H1 (cell line): ENCODE measurements around the gene BCAS2. TPM values are rescaled to one million over a fixed set of nuclear protein-coding genes. Genes with fewer than 3 reads are reported as not detected.

Experiments used
- CTCF ChIA-PET: fragments of 300-600 bp; sonication (Branson Sonifier 250); formaldehyde crosslinking; loops from one replicate; lab custom pipeline; 2021; ENCODE audit not compliant: partially characterized antibody; lab: Charles Lee
- POLR2A ChIA-PET: fragments of 300-600 bp; sonication (Branson Sonifier 250); formaldehyde crosslinking; loops from one replicate; lab custom pipeline; 2021; ENCODE audit warnings: inconsistent platforms; ENCODE audit not compliant: partially characterized antibody; lab: Charles Lee
- DNase-seq, 2 experiments: peaks; one replicate each; pipeline versions ENCODE4 v3.0.0 to v3.0.0-alpha.2; 2010 to 2022; ENCODE audit warnings: low spot score in 2 of 2, low read depth in 1 of 2, mixed read lengths in 1 of 2
- FAIRE-seq: peaks from 2 replicates; lab custom pipeline; 2011; peaks lifted over from hg19 to GRCh38; lab: Jason Lieb, UNC
- H2AFZ ChIP-seq: 2 replicates; pipeline ENCODE4 v1.8.1; 2012; ENCODE audit warnings: low read length, inconsistent platforms
- H2AK5ac ChIP-seq: 2 replicates; pipeline ENCODE4 v1.6.1; 2013; ENCODE audit warnings: low read depth, low read length
- H2BK120ac ChIP-seq: replicated peaks from 2 replicates; pipeline ENCODE3; 2013; ENCODE audit warnings: low read depth, low read length, inconsistent platforms
- H2BK12ac ChIP-seq: 2 replicates; pipeline ENCODE4 v1.6.1; 2013; ENCODE audit warnings: low read depth, low read length
- H2BK15ac ChIP-seq: 2 replicates; pipeline ENCODE4 v1.6.1; 2013; ENCODE audit warnings: low read length
- H2BK20ac ChIP-seq: 2 replicates; pipeline ENCODE4 v1.6.1; 2013; ENCODE audit warnings: low read length
- H2BK5ac ChIP-seq: 2 replicates; pipeline ENCODE4 v1.6.1; 2013; ENCODE audit warnings: low read depth, low read length
- H3K14ac ChIP-seq: 2 replicates; pipeline ENCODE4 v1.6.1; 2013; ENCODE audit warnings: inconsistent platforms; ENCODE audit not compliant: insufficient read length
- H3K18ac ChIP-seq: 2 replicates; pipeline ENCODE4 v1.6.1; 2013; ENCODE audit warnings: low read length; ENCODE audit errors: extremely low read depth
- H3K23ac ChIP-seq: 2 replicates; pipeline ENCODE4 v1.6.1; 2013; ENCODE audit warnings: inconsistent platforms; ENCODE audit not compliant: insufficient read length
- H3K23me2 ChIP-seq: 2 replicates; pipeline ENCODE4 v1.6.1; 2013; ENCODE audit warnings: low read depth, low read length
- H3K27ac ChIP-seq: 2 replicates; pipeline ENCODE4 v1.6.1; 2011; ENCODE audit warnings: low read depth, low read length, inconsistent platforms
- H3K27me3 ChIP-seq, 4 experiments: replicated peaks in 1 of 4; 1 replicate in 1 of 4; 2 replicates in 3 of 4; pipeline versions ENCODE4 v1.6.1 to v1.8.1; 2011 to 2013; ENCODE audit warnings: low read length in 3 of 4, mild to moderate bottlenecking in 3 of 4, inconsistent platforms in 2 of 4, mixed read lengths in 2 of 4, moderate library complexity in 1 of 4; ENCODE audit not compliant: control insufficient read depth in 3 of 4, insufficient read depth in 3 of 4; ENCODE audit errors: extremely low read depth in 1 of 4
- H3K36me3 ChIP-seq, 4 experiments: 2 replicates each; pipeline versions ENCODE4 v1.6.1 to v1.8.1; 2011 to 2013; ENCODE audit warnings: mild to moderate bottlenecking in 4 of 4, low read length in 3 of 4, moderate library complexity in 2 of 4, control low read depth in 1 of 4, inconsistent platforms in 1 of 4; ENCODE audit not compliant: insufficient read depth in 4 of 4, control insufficient read depth in 2 of 4
- H3K4ac ChIP-seq: replicated peaks from 2 replicates; pipeline ENCODE3; 2013; ENCODE audit warnings: low read length, low read depth, mixed read lengths, inconsistent platforms; ENCODE audit not compliant: insufficient read length
- H3K4me1 ChIP-seq, 4 experiments: replicated peaks in 1 of 4; 1 replicate in 1 of 4; 2 replicates in 3 of 4; pipeline versions ENCODE4 v1.6.1 to v1.8.1; 2011 to 2013; ENCODE audit warnings: low read length in 3 of 4, inconsistent platforms in 2 of 4, mixed read lengths in 1 of 4; ENCODE audit not compliant: insufficient read depth in 4 of 4, control insufficient read depth in 3 of 4
- H3K4me2 ChIP-seq, 2 experiments: 2 replicates each; pipeline versions ENCODE4 v1.6.1 to v1.8.1; 2011 to 2013; ENCODE audit warnings: low read depth in 2 of 2, low read length in 2 of 2, control low read depth in 1 of 2, inconsistent platforms in 1 of 2, mild to moderate bottlenecking in 1 of 2; ENCODE audit not compliant: insufficient read depth in 1 of 2
- H3K4me3 ChIP-seq, 4 experiments: fragments of 200-600, 300-600 bp in 1 of 4; sonication (generic), shearing (Covaris generic), sonication (Bioruptor Twin) in 1 of 4; 2 replicates each; pipeline versions ENCODE4 v1.5.1 to v1.8.1; 2011 to 2016; ENCODE audit warnings: low read length in 4 of 4, low read depth in 3 of 4, control low read depth in 2 of 4, inconsistent platforms in 2 of 4, mild to moderate bottlenecking in 2 of 4, mixed read lengths in 1 of 4, moderate library complexity in 1 of 4; ENCODE audit not compliant: insufficient read depth in 2 of 4; ENCODE audit errors: extremely low read depth in 1 of 4
- H3K56ac ChIP-seq: replicated peaks from 2 replicates; pipeline ENCODE3; 2013; ENCODE audit warnings: low read depth, mild to moderate bottlenecking, mixed read lengths, low read length, inconsistent platforms; ENCODE audit not compliant: insufficient read length
- H3K79me1 ChIP-seq: 2 replicates; pipeline ENCODE4 v1.6.1; 2013; ENCODE audit warnings: low read depth, low read length, control low read depth
- H3K79me2 ChIP-seq, 2 experiments: 2 replicates each; pipeline versions ENCODE4 v1.6.1 to v1.8.1; 2012 to 2013; ENCODE audit warnings: low read length in 2 of 2, mild to moderate bottlenecking in 2 of 2, inconsistent platforms in 1 of 2; ENCODE audit not compliant: insufficient read depth in 2 of 2, control insufficient read depth in 1 of 2
- H3K9ac ChIP-seq, 4 experiments: replicated peaks in 1 of 4; 1 replicate in 1 of 4; 2 replicates in 3 of 4; pipeline versions ENCODE4 v1.6.1 to v1.8.1; 2011 to 2013; ENCODE audit warnings: low read depth in 3 of 4, low read length in 3 of 4, control low read depth in 2 of 4, mild to moderate bottlenecking in 2 of 4, moderate library complexity in 2 of 4, inconsistent platforms in 1 of 4; ENCODE audit errors: extremely low read depth in 1 of 4
- H3K9me3 ChIP-seq, 2 experiments: 2 replicates each; pipeline versions ENCODE4 v1.6.1 to v1.8.1; 2012 to 2013; ENCODE audit warnings: mild to moderate bottlenecking in 2 of 2, moderate library complexity in 2 of 2, control low read depth in 1 of 2, inconsistent platforms in 1 of 2, low read depth in 1 of 2, low read length in 1 of 2, mixed read lengths in 1 of 2; ENCODE audit not compliant: insufficient read depth in 2 of 2
- H4K20me1 ChIP-seq, 2 experiments: replicated peaks in 1 of 2; 2 replicates each; pipeline versions ENCODE3 to v1.8.1; 2011 to 2013; ENCODE audit warnings: inconsistent platforms in 2 of 2, low read length in 2 of 2, mild to moderate bottlenecking in 1 of 2; ENCODE audit not compliant: insufficient read depth in 2 of 2, control insufficient read depth in 1 of 2
- H4K5ac ChIP-seq: 2 replicates; pipeline ENCODE4 v1.6.1; 2013; ENCODE audit warnings: low read length, low read depth, mixed read lengths, inconsistent platforms; ENCODE audit not compliant: insufficient read length
- H4K8ac ChIP-seq: 2 replicates; pipeline ENCODE4 v1.8.0; 2013; ENCODE audit warnings: mild to moderate bottlenecking, moderate library complexity, low read length, inconsistent platforms; ENCODE audit not compliant: insufficient read depth; ENCODE audit errors: extremely low read depth
- H4K91ac ChIP-seq: replicated peaks from 2 replicates; pipeline ENCODE3; 2013; ENCODE audit warnings: low read length, mixed read lengths, inconsistent platforms; ENCODE audit not compliant: insufficient read length
- CBX5 ChIP-seq: fragments of 300-800, 300-1000 bp; sonication (generic); IDR thresholded peaks from 2 replicates; pipeline ENCODE4 v1.7.1; 2016; ENCODE audit warnings: antibody characterized with exemption, low read length, low read depth
- CBX8 ChIP-seq: fragments of 300-800, 300-1000 bp; sonication (generic); IDR thresholded peaks from 2 replicates; pipeline ENCODE4 v1.7.1; 2016; ENCODE audit warnings: low read depth, low read length, borderline replicate concordance
- CEBPB ChIP-seq: IDR thresholded peaks from 2 replicates; pipeline ENCODE4 v1.6.1; 2012; ENCODE audit warnings: low read depth, low read length
- CREB1 ChIP-seq: IDR thresholded peaks from 2 replicates; pipeline ENCODE4 v1.6.1; 2012; ENCODE audit warnings: inconsistent platforms
- JUN ChIP-seq: IDR thresholded peaks from 2 replicates; pipeline ENCODE4 v1.6.1; 2011; ENCODE audit warnings: low read depth, mild to moderate bottlenecking, improper control_type of control experiment, low read length
- PHF8 ChIP-seq: fragments of 200-600 bp; sonication (generic); conservative IDR thresholded peaks from 2 replicates; pipeline ENCODE4 v1.7.1; 2012; ENCODE audit warnings: low read depth, mild to moderate bottlenecking, inconsistent platforms, low read length, moderate library complexity
- POU5F1 ChIP-seq: IDR thresholded peaks from 2 replicates; pipeline ENCODE4 v1.6.1; 2011; ENCODE audit warnings: low read depth, mild to moderate bottlenecking, low read length, moderate library complexity
- RBBP5 ChIP-seq: IDR thresholded peaks from 2 replicates; pipeline ENCODE4 v1.7.1; 2012; ENCODE audit warnings: low read depth, mild to moderate bottlenecking, inconsistent platforms, low read length, moderate library complexity, borderline replicate concordance
- SP4 ChIP-seq: IDR thresholded peaks from 2 replicates; pipeline ENCODE4 v1.6.1; 2012; ENCODE audit warnings: low read length, inconsistent platforms
- SRF ChIP-seq: IDR thresholded peaks from 2 replicates; pipeline ENCODE4 v1.6.1; 2011; ENCODE audit warnings: mild to moderate bottlenecking, low read depth, low read length, moderate library complexity
- TCF12 ChIP-seq: IDR thresholded peaks from 2 replicates; pipeline ENCODE4 v1.6.1; 2011; ENCODE audit warnings: low read depth, mild to moderate bottlenecking, low read length
- WGBS, 2 experiments: shearing (Covaris generic) in 1 of 2; methylation state at CpG; one replicate each; pipeline versions ENCODE4 v1.1.6 to v1.1.7; 2013 to 2015; ENCODE audit warnings: low lambda C conversion rate in 2 of 2, mixed read lengths in 2 of 2, inconsistent platforms in 1 of 2, low coverage in 1 of 2, missing lambda C conversion rate in 1 of 2; ENCODE audit not compliant: insufficient replicate concordance in 2 of 2, insufficient coverage in 1 of 2, insufficient read length in 1 of 2; ENCODE audit errors: extremely low coverage in 1 of 2, missing lambda C conversion rate in 1 of 2; 5-methylcytosine and 5-hydroxymethylcytosine counted together
- polyA plus RNA-seq, 7 experiments: library from polyadenylated mRNA; depleted of rRNA in 3 of 7; stranded (reverse) in 5 of 7; unstranded in 2 of 7; fragments of >200 nt in 5 of 7; fragments of 200-250 nt in 2 of 7; gene quantifications; 1 replicate in 5 of 7; 2 replicates in 1 of 7; 4 replicates in 1 of 7; pipeline versions ENCODE4 v1.2.1 to v1.2.3, GENCODE V29; 2011 to 2013; ENCODE audit warnings: missing spikeins in 2 of 7, mixed read lengths in 2 of 7
- total RNA-seq: library from RNA; stranded (reverse); fragmentation: NEBNext Ultra II Directional; extraction: Animal tissue kit (Norgen Biotek cat#: 25700); gene quantifications from 2 replicates; pipeline ENCODE4 v1.2.1, GENCODE V29; 2021
- TF ChIP-seq, protein P1 (sequence below): IDR thresholded peaks from 2 replicates; pipeline ENCODE4 v1.6.1; 2012; ENCODE audit warnings: inconsistent platforms
- TF ChIP-seq, protein P2 (sequence below): IDR thresholded peaks from 2 replicates; pipeline ENCODE4 v1.6.1; 2011; ENCODE audit warnings: low read length, improper control_type of control experiment

BCAS2 gene
- total and polyA plus RNA-seq, 2 of the 8 experiments (the other 6 are each of a cell fraction or from before 2014, with no cell fraction given) = 18.0 to 52.2 TPM

DNA sequence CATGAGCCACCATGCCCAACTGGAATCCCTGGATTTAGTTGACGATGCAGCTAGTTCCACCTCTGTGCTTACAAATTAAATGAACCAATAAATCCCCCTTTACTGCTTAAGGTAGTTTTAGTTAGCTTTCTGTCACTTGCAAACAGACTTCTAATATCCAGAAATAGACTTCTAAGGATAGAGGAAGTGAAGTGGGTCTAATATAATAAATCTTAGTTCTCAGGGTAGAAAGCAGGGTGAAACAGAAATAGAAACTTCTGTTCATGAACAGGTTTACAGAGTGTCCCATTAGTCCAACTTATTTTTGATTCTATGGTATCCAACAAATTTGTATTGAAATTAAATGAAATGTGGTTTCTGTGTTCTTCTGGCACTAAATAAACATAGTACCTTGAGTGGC is 20.1 kb downstream of the BCAS2 start:
- H3K14ac ChIP-seq = no peak overlapping the region
- no peak overlapping the region for H2BK5ac ChIP-seq
- no peak overlapping the region for H2BK20ac ChIP-seq
- H2BK15ac ChIP-seq = no peak overlapping the region
- no peak overlapping the region for H4K91ac ChIP-seq
- no peak overlapping the region for H4K8ac ChIP-seq
- H3K79me1 ChIP-seq = no peaks in the 10 kb centered on the region
- no peak overlapping the region for H3K27ac ChIP-seq
- H3K23ac ChIP-seq = no peak overlapping the region
- H2BK12ac ChIP-seq = no peak overlapping the region
- peaks cover 2 to 11% (median 5%) of the 10 kb centered on the region in 4 experiments; a peak in 6 of 8 replicates for H3K36me3 ChIP-seq
- H2AFZ ChIP-seq = no peak overlapping the region
- H2BK120ac ChIP-seq = no peak overlapping the region
- no peak overlapping the region for H3K4me3 ChIP-seq
- H2AK5ac ChIP-seq = no peak overlapping the region
- H4K5ac ChIP-seq = no peak overlapping the region
- ChIA-PET POLR2A (interaction anchor here (1.3 to 1.8 kb wide), 3 partner anchors 11 to 157 kb away, joined by 3 to 5 read pairs (median 3); no protein-coding TSS in a partner anchor), CTCF (interaction anchor here (0.9 to 1.5 kb wide), 4 partner anchors 11 to 582 kb away, joined by 3 to 4 read pairs (median 4); partner anchors contain the start of gene OLFML3)
- no peak overlapping the region for H3K4me2 ChIP-seq
- no peak overlapping the region for H3K4ac ChIP-seq
- H4K20me1 ChIP-seq = no peaks in the 10 kb centered on the region
- H3K4me1 ChIP-seq = no peaks in the 10 kb centered on the region
- DNase-seq (no peak), FAIRE-seq (no peak)
- no peaks in the 10 kb centered on the region for H3K9me3 ChIP-seq
- H3K23me2 ChIP-seq = no peaks in the 10 kb centered on the region
- no peak overlapping the region for H3K9ac ChIP-seq
- no peaks in the 10 kb centered on the region for H3K79me2 ChIP-seq
- H3K56ac ChIP-seq = no peak overlapping the region
- no peak overlapping the region for H3K18ac ChIP-seq
- 76% methylated on average over 1 of the region's 1 CpG; no CpG with 5 or more reads in 1 of the 2 experiments for WGBS, 2 experiments
- H3K27me3 ChIP-seq = no peaks in the 10 kb centered on the region
- TF ChIP-seq, protein P1, sequence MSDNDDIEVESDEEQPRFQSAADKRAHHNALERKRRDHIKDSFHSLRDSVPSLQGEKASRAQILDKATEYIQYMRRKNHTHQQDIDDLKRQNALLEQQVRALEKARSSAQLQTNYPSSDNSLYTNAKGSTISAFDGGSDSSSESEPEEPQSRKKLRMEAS = no peak
- TF ChIP-seq SP4 = no peak
- TF ChIP-seq POU5F1 = no peak
- TF ChIP-seq CEBPB = no peak
- no peak for TF ChIP-seq CBX5
- TF ChIP-seq SRF = no peak
- no peak for TF ChIP-seq CBX8
- TF ChIP-seq CREB1 = no peak
- TF ChIP-seq RBBP5 = no peak
- no peak for TF ChIP-seq PHF8
- no peak for TF ChIP-seq JUN
- TF ChIP-seq TCF12 = no peak
- TF ChIP-seq, protein P2, sequence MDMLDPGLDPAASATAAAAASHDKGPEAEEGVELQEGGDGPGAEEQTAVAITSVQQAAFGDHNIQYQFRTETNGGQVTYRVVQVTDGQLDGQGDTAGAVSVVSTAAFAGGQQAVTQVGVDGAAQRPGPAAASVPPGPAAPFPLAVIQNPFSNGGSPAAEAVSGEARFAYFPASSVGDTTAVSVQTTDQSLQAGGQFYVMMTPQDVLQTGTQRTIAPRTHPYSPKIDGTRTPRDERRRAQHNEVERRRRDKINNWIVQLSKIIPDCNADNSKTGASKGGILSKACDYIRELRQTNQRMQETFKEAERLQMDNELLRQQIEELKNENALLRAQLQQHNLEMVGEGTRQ = no peak
